GM12873 (cell line): ENCODE results near the gene NEFH.

Experiments used
- CTCF ChIP-seq: IDR thresholded peaks from 2 replicates; pipeline ENCODE4 v1.5.1; 2012; ENCODE audit warnings: low read depth, mild to moderate bottlenecking, moderate library complexity, low read length, control low read depth; ENCODE audit not compliant: insufficient read depth; ENCODE audit errors: missing control alignments

The NEFH gene

GRCh38 chr22:29463629-29464028, 16.4 kb upstream of the NEFH start:
- no peak for TF ChIP-seq CTCF

- TF ChIP-seq CTCF, result no peak
Observed at GRCh38 chr22:29464581-29464980, 15.4 kb upstream of the NEFH start.

GRCh38 chr22:29469755-29470154, 10.3 kb upstream of the NEFH start:
- TF ChIP-seq CTCF, result no peak

GRCh38 chr22:29470159-29470855, 9.7 kb upstream of the NEFH start:
- TF ChIP-seq CTCF, result peak; percentile 92

- TF ChIP-seq CTCF, result no peak
Observed at GRCh38 chr22:29473001-29473400, 7.0 kb upstream of the NEFH start.

GRCh38 chr22:29475550-29475949, 4.5 kb upstream of the NEFH start:
- no peak for TF ChIP-seq CTCF

GRCh38 chr22:29476116-29476515, 3.9 kb upstream of the NEFH start:
- TF ChIP-seq CTCF, result no peak
